ENCODE data around the gene RPS21. TPM values are rescaled to one million over a fixed set of nuclear protein-coding genes. Genes with fewer than 3 reads are reported as not detected.

The RPS21 gene
- total RNA-seq, 2 experiments from 2014 or later: 2,670 to 2,760 TPM

DNA sequence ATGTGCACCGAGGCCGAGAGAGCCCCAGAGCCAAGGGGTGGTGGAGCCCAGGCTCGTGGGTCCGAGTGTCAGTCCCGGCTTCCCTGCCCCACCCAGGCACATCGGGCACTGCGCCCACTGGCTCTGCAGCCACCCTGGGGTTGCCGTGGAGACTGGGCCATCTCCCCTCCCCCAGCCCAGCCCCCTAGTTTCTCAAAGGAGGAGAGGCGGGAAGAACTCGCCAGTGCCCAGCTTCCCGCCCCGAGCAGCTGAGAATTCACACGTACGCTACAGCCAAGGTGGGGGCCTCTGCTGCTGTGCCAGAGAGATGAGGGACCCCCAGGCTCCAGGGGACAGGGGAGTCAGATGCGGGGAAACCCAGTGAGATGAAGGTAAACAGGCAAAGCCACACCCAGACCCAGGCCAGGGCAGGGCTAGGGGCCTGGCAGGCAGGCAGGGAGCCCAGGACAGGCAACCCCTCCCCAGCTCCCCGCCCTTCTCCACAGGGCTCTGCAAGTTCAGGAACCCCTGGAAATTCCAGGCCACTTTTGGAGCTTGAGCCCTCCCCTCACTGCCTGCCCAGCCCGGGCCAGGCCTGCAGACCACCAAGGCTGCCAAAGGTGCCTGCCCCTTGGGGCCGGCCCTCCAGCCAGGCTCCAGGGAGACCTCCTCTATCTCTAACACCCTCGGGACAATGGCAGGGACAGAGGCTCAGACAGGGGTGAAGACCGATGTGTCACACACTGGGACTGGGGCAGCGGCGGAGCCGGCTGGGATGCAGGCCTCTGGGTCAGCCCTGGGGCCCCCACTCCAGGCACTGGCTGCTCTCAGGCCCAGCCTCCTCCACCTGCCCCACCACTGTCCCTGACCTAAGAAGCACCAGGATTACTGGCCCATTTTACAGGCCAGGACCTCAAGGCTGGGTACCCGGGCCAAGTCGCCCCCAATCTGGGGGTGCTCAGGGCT lies 25.8 kb upstream of the RPS21 start:
- no peaks in the 10 kb centered on the region for H3K4me1 Mint-ChIP-seq (ENCODE audit: low read depth)
- no peak overlapping the region for H3K4me3 Mint-ChIP-seq
- intact Hi-C loops (cut with micrococcal nuclease): no loop called here
- CTCF ChIA-PET: no interaction called here
- peaks cover 7% of the 10 kb centered on the region for H3K27me3 Mint-ChIP-seq
- TF ChIP-seq, protein P1, sequence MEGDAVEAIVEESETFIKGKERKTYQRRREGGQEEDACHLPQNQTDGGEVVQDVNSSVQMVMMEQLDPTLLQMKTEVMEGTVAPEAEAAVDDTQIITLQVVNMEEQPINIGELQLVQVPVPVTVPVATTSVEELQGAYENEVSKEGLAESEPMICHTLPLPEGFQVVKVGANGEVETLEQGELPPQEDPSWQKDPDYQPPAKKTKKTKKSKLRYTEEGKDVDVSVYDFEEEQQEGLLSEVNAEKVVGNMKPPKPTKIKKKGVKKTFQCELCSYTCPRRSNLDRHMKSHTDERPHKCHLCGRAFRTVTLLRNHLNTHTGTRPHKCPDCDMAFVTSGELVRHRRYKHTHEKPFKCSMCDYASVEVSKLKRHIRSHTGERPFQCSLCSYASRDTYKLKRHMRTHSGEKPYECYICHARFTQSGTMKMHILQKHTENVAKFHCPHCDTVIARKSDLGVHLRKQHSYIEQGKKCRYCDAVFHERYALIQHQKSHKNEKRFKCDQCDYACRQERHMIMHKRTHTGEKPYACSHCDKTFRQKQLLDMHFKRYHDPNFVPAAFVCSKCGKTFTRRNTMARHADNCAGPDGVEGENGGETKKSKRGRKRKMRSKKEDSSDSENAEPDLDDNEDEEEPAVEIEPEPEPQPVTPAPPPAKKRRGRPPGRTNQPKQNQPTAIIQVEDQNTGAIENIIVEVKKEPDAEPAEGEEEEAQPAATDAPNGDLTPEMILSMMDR (IDR thresholded peaks at IDR 0.05): no peak
- POLR2A ChIA-PET: no interaction called here
- no peak for ATAC-seq
- no peak for DNase-seq
- no peak overlapping the region for H3K27ac Mint-ChIP-seq
- no peaks in the 10 kb centered on the region for H3K36me3 Mint-ChIP-seq (ENCODE audit: low read depth)
- no peaks in the 10 kb centered on the region for H3K9me3 Mint-ChIP-seq

DNA sequence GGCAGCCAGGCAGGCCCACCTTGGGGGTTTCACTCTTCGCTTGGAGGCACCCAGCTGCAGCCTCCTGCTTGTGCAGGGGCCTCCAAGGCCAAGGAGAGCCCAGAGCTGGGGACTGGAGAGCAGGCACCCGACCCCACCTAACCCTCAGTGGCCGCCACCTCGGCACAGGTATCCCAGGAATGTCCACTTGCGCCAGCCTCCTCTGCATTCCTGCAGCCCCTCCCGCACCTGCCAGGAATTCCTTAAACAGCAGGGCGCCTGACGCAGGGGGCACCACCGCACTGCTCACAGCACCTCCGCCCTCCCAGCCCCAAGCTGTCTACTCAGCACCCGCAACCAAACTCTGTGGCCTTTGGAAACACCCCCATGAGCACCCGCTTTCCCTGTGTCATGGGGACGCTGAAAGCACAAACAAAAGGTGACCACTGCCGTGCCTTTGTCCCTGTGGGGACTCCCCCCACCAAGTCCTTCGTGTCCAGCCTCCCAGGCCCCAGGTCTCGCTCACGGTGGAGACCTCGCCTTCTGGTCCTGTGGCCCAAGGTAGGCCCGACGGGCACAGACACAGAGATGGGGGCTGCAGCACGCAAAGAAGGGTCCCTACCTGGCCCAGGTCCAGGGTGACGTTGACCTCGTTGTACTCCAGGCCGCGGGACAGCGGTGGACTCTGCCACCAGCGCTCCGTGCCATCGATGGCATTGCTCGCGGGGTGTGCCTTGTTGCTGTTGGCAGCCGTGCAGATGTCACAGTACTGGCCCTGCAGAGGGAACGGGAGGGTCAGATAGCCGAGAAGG lies 24.9 kb upstream of the RPS21 start:
- H3K27ac Mint-ChIP-seq: no peak overlapping the region
- ChIA-PET CTCF (no interaction called here), POLR2A (no interaction called here)
- peaks cover 7% of the 10 kb centered on the region for H3K27me3 Mint-ChIP-seq
- H3K36me3 Mint-ChIP-seq (ENCODE audit: low read depth): no peaks in the 10 kb centered on the region
- H3K9me3 Mint-ChIP-seq: no peaks in the 10 kb centered on the region
- TF ChIP-seq, protein P1 (IDR thresholded peaks at IDR 0.05): no peak
- ATAC-seq (no peak), DNase-seq (no peak)
- no peak overlapping the region for H3K4me3 Mint-ChIP-seq
- intact Hi-C loops (cut with micrococcal nuclease): no loop called here
- H3K4me1 Mint-ChIP-seq (ENCODE audit: low read depth): no peaks in the 10 kb centered on the region

DNA sequence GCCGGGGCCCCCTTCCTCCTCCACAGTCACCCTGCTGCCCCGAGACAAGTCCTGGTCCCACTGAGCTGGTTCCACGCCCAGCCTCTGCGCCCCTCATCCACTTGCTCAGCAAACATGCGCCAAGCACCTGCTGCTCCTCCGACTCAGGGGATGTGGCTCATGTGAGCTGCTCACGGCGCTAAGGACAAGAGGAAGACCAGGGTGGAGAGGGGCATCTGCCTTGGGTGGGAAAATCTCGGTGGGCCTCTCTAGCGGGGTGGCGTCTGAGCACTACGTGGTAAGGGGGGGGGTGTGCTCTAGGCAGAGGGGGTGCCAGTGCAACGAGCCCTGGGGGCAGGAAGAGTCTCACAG lies 24.3 kb upstream of the RPS21 start:
- TF ChIP-seq, protein P1 (IDR thresholded peaks at IDR 0.05): no peak
- H3K4me1 Mint-ChIP-seq (ENCODE audit: low read depth): no peaks in the 10 kb centered on the region
- no peak overlapping the region for H3K4me3 Mint-ChIP-seq
- no peaks in the 10 kb centered on the region for H3K36me3 Mint-ChIP-seq (ENCODE audit: low read depth)
- DNase-seq (no peak), ATAC-seq (no peak)
- H3K9me3 Mint-ChIP-seq: no peaks in the 10 kb centered on the region
- peaks cover 8% of the 10 kb centered on the region for H3K27me3 Mint-ChIP-seq
- intact Hi-C loops (cut with micrococcal nuclease): no loop called here
- ChIA-PET CTCF (no interaction called here), POLR2A (no interaction called here)
- H3K27ac Mint-ChIP-seq: no peak overlapping the region

DNA sequence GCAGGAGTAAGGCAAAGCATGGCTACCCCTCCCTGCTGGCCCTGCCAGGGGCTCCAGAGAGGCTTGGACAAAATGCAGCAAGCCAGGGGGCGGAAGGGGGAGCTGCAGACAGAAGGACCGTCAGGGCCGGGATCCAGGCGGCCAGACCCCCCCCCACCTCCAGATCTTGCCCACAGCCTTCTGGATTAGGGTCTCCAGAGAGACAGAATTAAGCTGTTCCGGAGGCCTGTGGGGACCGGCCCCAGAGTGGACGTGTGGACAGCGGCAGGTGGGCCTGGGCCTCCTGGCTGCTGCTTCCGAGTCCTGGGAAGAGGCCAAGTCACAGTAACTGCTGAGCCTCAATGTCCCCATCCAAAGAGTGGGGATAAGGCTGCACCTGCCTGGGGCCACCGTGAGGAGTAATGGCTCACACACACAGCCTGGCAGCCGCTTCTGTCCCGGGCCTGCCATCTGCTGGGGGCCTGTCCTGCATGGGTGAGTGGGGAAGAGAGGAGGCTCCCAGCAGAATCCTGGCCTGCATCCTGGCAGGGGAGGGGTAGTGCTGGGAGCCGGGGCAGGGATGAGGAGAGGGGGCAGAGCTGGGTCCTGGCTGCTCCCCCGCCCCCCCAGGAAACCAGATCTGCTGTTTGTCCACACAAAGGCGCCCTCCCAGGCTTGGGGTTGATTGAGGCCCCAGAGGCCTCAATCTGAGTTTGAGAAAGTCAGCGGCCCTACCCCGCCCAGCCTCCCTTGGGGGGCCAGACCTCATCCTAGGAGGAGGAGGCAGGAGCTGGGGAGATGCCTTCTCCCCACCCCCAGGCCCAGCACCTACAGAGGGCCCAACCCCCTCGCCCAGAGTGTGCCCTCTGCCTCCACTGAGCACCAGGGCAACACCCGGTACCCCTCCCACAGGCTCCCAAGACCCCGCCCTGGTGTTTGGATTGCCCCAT lies 23.6 kb upstream of the RPS21 start:
- Mint-ChIP-seq H3K27ac (no peak overlapping the region), H3K36me3 (ENCODE audit: low read depth) (no peaks in the 10 kb centered on the region), H3K27me3 (peaks cover 15% of the 10 kb centered on the region), H3K9me3 (no peaks in the 10 kb centered on the region), H3K4me3 (no peak overlapping the region), H3K4me1 (ENCODE audit: low read depth) (no peaks in the 10 kb centered on the region)
- intact Hi-C loops (cut with micrococcal nuclease): no loop called here
- POLR2A ChIA-PET: interaction anchor here (1.0 kb wide), 1 partner anchor 20 kb away, joined by 6 read pairs; no protein-coding TSS in a partner anchor
- ATAC-seq (no peak), DNase-seq (no peak)
- TF ChIP-seq, protein P1 (IDR thresholded peaks at IDR 0.05): no peak
- CTCF ChIA-PET: interaction anchor here (1.8 kb wide), 1 partner anchor 13 kb away, joined by 4 read pairs; no protein-coding TSS in a partner anchor
